HUES64 (cell line): ENCODE results near the gene NTRK2.

Source experiments
- H3K27ac ChIP-seq: 2 replicates; pipeline ENCODE4 v1.7.0; 2013; ENCODE audit warnings: low read depth, low read length, inconsistent platforms
- H3K27me3 ChIP-seq: 2 replicates; pipeline ENCODE4 v1.6.1; 2013; ENCODE audit warnings: mild to moderate bottlenecking, low read length; ENCODE audit not compliant: insufficient read depth
- H3K36me3 ChIP-seq: 2 replicates; pipeline ENCODE4 v1.6.1; 2013; ENCODE audit warnings: mild to moderate bottlenecking, low read length; ENCODE audit not compliant: insufficient read depth
- H3K4me1 ChIP-seq: 2 replicates; pipeline ENCODE4 v1.6.1; 2013; ENCODE audit warnings: mild to moderate bottlenecking, low read length, moderate library complexity; ENCODE audit not compliant: insufficient read depth
- H3K4me3 ChIP-seq: 2 replicates; pipeline ENCODE4 v1.5.1; 2013; ENCODE audit warnings: mild to moderate bottlenecking, low read length, moderate library complexity
- H3K9ac ChIP-seq: 2 replicates; pipeline ENCODE4 v1.6.1; 2013; ENCODE audit warnings: mild to moderate bottlenecking, low read depth, low read length
- H3K9me3 ChIP-seq: 2 replicates; pipeline ENCODE4 v1.6.1; 2013; ENCODE audit warnings: low read depth, low read length; ENCODE audit not compliant: insufficient read depth
- WGBS: fragments of 150-250, 120-280 bp; methylation state at CpG from one replicate; pipeline ENCODE4 v1.1.7; 2013; ENCODE audit warnings: missing lambda C conversion rate; 5-methylcytosine and 5-hydroxymethylcytosine counted together

The NTRK2 gene

GRCh38 chr9:84852617-84853301, 183.2 kb downstream of the NTRK2 start:
- Histone ChIP-seq H3K27me3 (no peaks in the 10 kb centered on the region), H3K27ac (peak overlapping the region; percentile 84), H3K36me3 (no peaks in the 10 kb centered on the region), H3K9ac (no peak overlapping the region), H3K9me3 (no peaks in the 10 kb centered on the region), H3K4me3 (no peak overlapping the region), H3K4me1 (peaks cover 43% of the 10 kb centered on the region)
- WGBS: 75% methylated on average over 1 of the region's 1 CpG

GRCh38 chr9:84856181-84856632, 186.7 kb downstream of the NTRK2 start:
- Histone ChIP-seq H3K36me3 (no peaks in the 10 kb centered on the region), H3K4me1 (peaks cover 56% of the 10 kb centered on the region), H3K9ac (no peak overlapping the region), H3K27ac (no peak overlapping the region), H3K4me3 (no peak overlapping the region), H3K27me3 (no peaks in the 10 kb centered on the region), H3K9me3 (no peaks in the 10 kb centered on the region)
- 95% methylated on average over 4 of the region's 4 CpGs for WGBS

GRCh38 chr9:84857211-84857610, 187.7 kb downstream of the NTRK2 start:
- Histone ChIP-seq H3K4me3 (no peak overlapping the region), H3K4me1 (peaks cover 56% of the 10 kb centered on the region), H3K27me3 (no peaks in the 10 kb centered on the region), H3K27ac (no peak overlapping the region), H3K9ac (no peak overlapping the region), H3K36me3 (no peaks in the 10 kb centered on the region), H3K9me3 (no peaks in the 10 kb centered on the region)
- 82% methylated on average over 1 of the region's 1 CpG for WGBS

- Histone ChIP-seq H3K9me3 (no peaks in the 10 kb centered on the region), H3K9ac (no peak overlapping the region), H3K27ac (no peak overlapping the region), H3K4me3 (no peak overlapping the region), H3K4me1 (peaks cover 55% of the 10 kb centered on the region), H3K36me3 (no peaks in the 10 kb centered on the region), H3K27me3 (no peaks in the 10 kb centered on the region)
- WGBS: 80% methylated on average over 6 of the region's 6 CpGs
Measured at GRCh38 chr9:84858364-84858763, 188.8 kb downstream of the NTRK2 start.

GRCh38 chr9:84860249-84861115, 191.0 kb downstream of the NTRK2 start:
- Histone ChIP-seq H3K4me1 (peaks cover 62% of the 10 kb centered on the region), H3K9ac (no peak overlapping the region), H3K9me3 (no peaks in the 10 kb centered on the region), H3K4me3 (no peak overlapping the region), H3K27ac (no peak overlapping the region), H3K36me3 (no peaks in the 10 kb centered on the region), H3K27me3 (no peaks in the 10 kb centered on the region)
- WGBS: 76% methylated on average over 11 of the region's 12 CpGs

GRCh38 chr9:84861455-84861854, 191.9 kb downstream of the NTRK2 start:
- Histone ChIP-seq H3K27me3 (no peaks in the 10 kb centered on the region), H3K4me1 (peaks cover 61% of the 10 kb centered on the region), H3K9ac (no peak overlapping the region), H3K4me3 (no peak overlapping the region), H3K9me3 (no peaks in the 10 kb centered on the region), H3K36me3 (no peaks in the 10 kb centered on the region), H3K27ac (no peak overlapping the region)
- 94% methylated on average over 4 of the region's 4 CpGs for WGBS

- no peak overlapping the region for H3K9ac ChIP-seq
- H3K4me3 ChIP-seq: no peak overlapping the region
- no peaks in the 10 kb centered on the region for H3K36me3 ChIP-seq
- H3K27me3 ChIP-seq: no peaks in the 10 kb centered on the region
- no peaks in the 10 kb centered on the region for H3K9me3 ChIP-seq
- peak overlapping the region; percentile 1; the same call in 1 of the 2 replicates for H3K27ac ChIP-seq
- WGBS: 90% methylated on average over 7 of the region's 7 CpGs
- H3K4me1 ChIP-seq: peaks cover 55% of the 10 kb centered on the region
Measured at GRCh38 chr9:84862308-84862707, 192.8 kb downstream of the NTRK2 start.

- Histone ChIP-seq H3K4me3 (no peak overlapping the region), H3K9ac (no peak overlapping the region), H3K27me3 (no peaks in the 10 kb centered on the region), H3K4me1 (peaks cover 57% of the 10 kb centered on the region), H3K27ac (peak overlapping the region; percentile 46; the same call in 1 of the 2 replicates), H3K9me3 (no peaks in the 10 kb centered on the region), H3K36me3 (no peaks in the 10 kb centered on the region)
- WGBS: 20% methylated on average over 1 of the region's 2 CpGs
Measured at GRCh38 chr9:84862810-84863287, 193.3 kb downstream of the NTRK2 start.

GRCh38 chr9:84863372-84863771, 193.8 kb downstream of the NTRK2 start:
- Histone ChIP-seq H3K4me3 (no peak overlapping the region), H3K9ac (no peak overlapping the region), H3K27me3 (no peaks in the 10 kb centered on the region), H3K27ac (peak overlapping the region; percentile 46; the same call in 1 of the 2 replicates), H3K36me3 (no peaks in the 10 kb centered on the region), H3K4me1 (peaks cover 53% of the 10 kb centered on the region), H3K9me3 (no peaks in the 10 kb centered on the region)
- WGBS: 86% methylated on average over 3 of the region's 4 CpGs

GRCh38 chr9:84866396-84867175, 197.1 kb downstream of the NTRK2 start:
- Histone ChIP-seq H3K27ac (no peak overlapping the region), H3K27me3 (no peaks in the 10 kb centered on the region), H3K36me3 (no peaks in the 10 kb centered on the region), H3K9me3 (no peaks in the 10 kb centered on the region), H3K4me1 (peaks cover 31% of the 10 kb centered on the region), H3K4me3 (no peak overlapping the region), H3K9ac (no peak overlapping the region)
- WGBS: 90% methylated on average over 5 of the region's 5 CpGs

GRCh38 chr9:84867186-84867585, 197.7 kb downstream of the NTRK2 start:
- H3K27ac ChIP-seq: no peak overlapping the region
- 92% methylated on average over 3 of the region's 3 CpGs for WGBS
- H3K4me1 ChIP-seq: peaks cover 25% of the 10 kb centered on the region
- H3K27me3 ChIP-seq: no peaks in the 10 kb centered on the region
- H3K36me3 ChIP-seq: no peaks in the 10 kb centered on the region
- no peaks in the 10 kb centered on the region for H3K9me3 ChIP-seq
- H3K4me3 ChIP-seq: no peak overlapping the region
- H3K9ac ChIP-seq: no peak overlapping the region
